H1 (cell line): ENCODE results near the gene LRRC15. TPM values are rescaled to one million over a fixed set of nuclear protein-coding genes. Genes with fewer than 3 reads are reported as not detected.

Experiments used
- CTCF ChIA-PET: fragments of 300-600 bp; sonication (Branson Sonifier 250); formaldehyde crosslinking; loops from one replicate; lab custom pipeline; 2021; ENCODE audit not compliant: partially characterized antibody; lab: Charles Lee
- POLR2A ChIA-PET: fragments of 300-600 bp; sonication (Branson Sonifier 250); formaldehyde crosslinking; loops from one replicate; lab custom pipeline; 2021; ENCODE audit warnings: inconsistent platforms; ENCODE audit not compliant: partially characterized antibody; lab: Charles Lee
- DNase-seq, 2 experiments: peaks; one replicate each; pipeline versions ENCODE4 v3.0.0 to v3.0.0-alpha.2; 2010 to 2022; ENCODE audit warnings: low spot score in 2 of 2, low read depth in 1 of 2, mixed read lengths in 1 of 2
- FAIRE-seq: peaks from 2 replicates; lab custom pipeline; 2011; peaks lifted over from hg19 to GRCh38; lab: Jason Lieb, UNC
- H2AFZ ChIP-seq: 2 replicates; pipeline ENCODE4 v1.8.1; 2012; ENCODE audit warnings: low read length, inconsistent platforms
- H2AK5ac ChIP-seq: 2 replicates; pipeline ENCODE4 v1.6.1; 2013; ENCODE audit warnings: low read depth, low read length
- H2BK120ac ChIP-seq: replicated peaks from 2 replicates; pipeline ENCODE3; 2013; ENCODE audit warnings: low read depth, low read length, inconsistent platforms
- H2BK12ac ChIP-seq: 2 replicates; pipeline ENCODE4 v1.6.1; 2013; ENCODE audit warnings: low read depth, low read length
- H2BK15ac ChIP-seq: 2 replicates; pipeline ENCODE4 v1.6.1; 2013; ENCODE audit warnings: low read length
- H2BK20ac ChIP-seq: 2 replicates; pipeline ENCODE4 v1.6.1; 2013; ENCODE audit warnings: low read length
- H2BK5ac ChIP-seq: 2 replicates; pipeline ENCODE4 v1.6.1; 2013; ENCODE audit warnings: low read depth, low read length
- H3K14ac ChIP-seq: 2 replicates; pipeline ENCODE4 v1.6.1; 2013; ENCODE audit warnings: inconsistent platforms; ENCODE audit not compliant: insufficient read length
- H3K18ac ChIP-seq: 2 replicates; pipeline ENCODE4 v1.6.1; 2013; ENCODE audit warnings: low read length; ENCODE audit errors: extremely low read depth
- H3K23ac ChIP-seq: 2 replicates; pipeline ENCODE4 v1.6.1; 2013; ENCODE audit warnings: inconsistent platforms; ENCODE audit not compliant: insufficient read length
- H3K23me2 ChIP-seq: 2 replicates; pipeline ENCODE4 v1.6.1; 2013; ENCODE audit warnings: low read depth, low read length
- H3K27ac ChIP-seq: 2 replicates; pipeline ENCODE4 v1.6.1; 2011; ENCODE audit warnings: low read depth, low read length, inconsistent platforms
- H3K27me3 ChIP-seq, 4 experiments: replicated peaks in 1 of 4; 1 replicate in 1 of 4; 2 replicates in 3 of 4; pipeline versions ENCODE4 v1.6.1 to v1.8.1; 2011 to 2013; ENCODE audit warnings: low read length in 3 of 4, mild to moderate bottlenecking in 3 of 4, inconsistent platforms in 2 of 4, mixed read lengths in 2 of 4, moderate library complexity in 1 of 4; ENCODE audit not compliant: control insufficient read depth in 3 of 4, insufficient read depth in 3 of 4; ENCODE audit errors: extremely low read depth in 1 of 4
- H3K36me3 ChIP-seq, 4 experiments: 2 replicates each; pipeline versions ENCODE4 v1.6.1 to v1.8.1; 2011 to 2013; ENCODE audit warnings: mild to moderate bottlenecking in 4 of 4, low read length in 3 of 4, moderate library complexity in 2 of 4, control low read depth in 1 of 4, inconsistent platforms in 1 of 4; ENCODE audit not compliant: insufficient read depth in 4 of 4, control insufficient read depth in 2 of 4
- H3K4ac ChIP-seq: replicated peaks from 2 replicates; pipeline ENCODE3; 2013; ENCODE audit warnings: low read length, low read depth, mixed read lengths, inconsistent platforms; ENCODE audit not compliant: insufficient read length
- H3K4me1 ChIP-seq, 4 experiments: replicated peaks in 1 of 4; 1 replicate in 1 of 4; 2 replicates in 3 of 4; pipeline versions ENCODE4 v1.6.1 to v1.8.1; 2011 to 2013; ENCODE audit warnings: low read length in 3 of 4, inconsistent platforms in 2 of 4, mixed read lengths in 1 of 4; ENCODE audit not compliant: insufficient read depth in 4 of 4, control insufficient read depth in 3 of 4
- H3K4me2 ChIP-seq, 2 experiments: 2 replicates each; pipeline versions ENCODE4 v1.6.1 to v1.8.1; 2011 to 2013; ENCODE audit warnings: low read depth in 2 of 2, low read length in 2 of 2, control low read depth in 1 of 2, inconsistent platforms in 1 of 2, mild to moderate bottlenecking in 1 of 2; ENCODE audit not compliant: insufficient read depth in 1 of 2
- H3K4me3 ChIP-seq, 4 experiments: fragments of 200-600, 300-600 bp in 1 of 4; sonication (generic), shearing (Covaris generic), sonication (Bioruptor Twin) in 1 of 4; 2 replicates each; pipeline versions ENCODE4 v1.5.1 to v1.8.1; 2011 to 2016; ENCODE audit warnings: low read length in 4 of 4, low read depth in 3 of 4, control low read depth in 2 of 4, inconsistent platforms in 2 of 4, mild to moderate bottlenecking in 2 of 4, mixed read lengths in 1 of 4, moderate library complexity in 1 of 4; ENCODE audit not compliant: insufficient read depth in 2 of 4; ENCODE audit errors: extremely low read depth in 1 of 4
- H3K56ac ChIP-seq: replicated peaks from 2 replicates; pipeline ENCODE3; 2013; ENCODE audit warnings: low read depth, mild to moderate bottlenecking, mixed read lengths, low read length, inconsistent platforms; ENCODE audit not compliant: insufficient read length
- H3K79me1 ChIP-seq: 2 replicates; pipeline ENCODE4 v1.6.1; 2013; ENCODE audit warnings: low read depth, low read length, control low read depth
- H3K79me2 ChIP-seq, 2 experiments: 2 replicates each; pipeline versions ENCODE4 v1.6.1 to v1.8.1; 2012 to 2013; ENCODE audit warnings: low read length in 2 of 2, mild to moderate bottlenecking in 2 of 2, inconsistent platforms in 1 of 2; ENCODE audit not compliant: insufficient read depth in 2 of 2, control insufficient read depth in 1 of 2
- H3K9ac ChIP-seq, 4 experiments: replicated peaks in 1 of 4; 1 replicate in 1 of 4; 2 replicates in 3 of 4; pipeline versions ENCODE4 v1.6.1 to v1.8.1; 2011 to 2013; ENCODE audit warnings: low read depth in 3 of 4, low read length in 3 of 4, control low read depth in 2 of 4, mild to moderate bottlenecking in 2 of 4, moderate library complexity in 2 of 4, inconsistent platforms in 1 of 4; ENCODE audit errors: extremely low read depth in 1 of 4
- H3K9me3 ChIP-seq, 2 experiments: 2 replicates each; pipeline versions ENCODE4 v1.6.1 to v1.8.1; 2012 to 2013; ENCODE audit warnings: mild to moderate bottlenecking in 2 of 2, moderate library complexity in 2 of 2, control low read depth in 1 of 2, inconsistent platforms in 1 of 2, low read depth in 1 of 2, low read length in 1 of 2, mixed read lengths in 1 of 2; ENCODE audit not compliant: insufficient read depth in 2 of 2
- H4K20me1 ChIP-seq, 2 experiments: replicated peaks in 1 of 2; 2 replicates each; pipeline versions ENCODE3 to v1.8.1; 2011 to 2013; ENCODE audit warnings: inconsistent platforms in 2 of 2, low read length in 2 of 2, mild to moderate bottlenecking in 1 of 2; ENCODE audit not compliant: insufficient read depth in 2 of 2, control insufficient read depth in 1 of 2
- H4K5ac ChIP-seq: 2 replicates; pipeline ENCODE4 v1.6.1; 2013; ENCODE audit warnings: low read length, low read depth, mixed read lengths, inconsistent platforms; ENCODE audit not compliant: insufficient read length
- H4K8ac ChIP-seq: 2 replicates; pipeline ENCODE4 v1.8.0; 2013; ENCODE audit warnings: mild to moderate bottlenecking, moderate library complexity, low read length, inconsistent platforms; ENCODE audit not compliant: insufficient read depth; ENCODE audit errors: extremely low read depth
- H4K91ac ChIP-seq: replicated peaks from 2 replicates; pipeline ENCODE3; 2013; ENCODE audit warnings: low read length, mixed read lengths, inconsistent platforms; ENCODE audit not compliant: insufficient read length
- CEBPB ChIP-seq: IDR thresholded peaks from 2 replicates; pipeline ENCODE4 v1.6.1; 2012; ENCODE audit warnings: low read depth, low read length
- EGR1 ChIP-seq: IDR thresholded peaks from 2 replicates; pipeline ENCODE4 v1.6.1; 2011; ENCODE audit warnings: low read depth, low read length, borderline replicate concordance
- JUN ChIP-seq: IDR thresholded peaks from 2 replicates; pipeline ENCODE4 v1.6.1; 2011; ENCODE audit warnings: low read depth, mild to moderate bottlenecking, improper control_type of control experiment, low read length
- RAD21 ChIP-seq, 2 experiments: IDR thresholded peaks in 1 of 2; conservative IDR thresholded peaks in 1 of 2; 2 replicates each; pipeline ENCODE4 v1.6.1; 2011; ENCODE audit warnings: low read depth in 2 of 2, low read length in 2 of 2, improper control_type of control experiment in 1 of 2, inconsistent platforms in 1 of 2, mild to moderate bottlenecking in 1 of 2, moderate library complexity in 1 of 2
- SUZ12 ChIP-seq: fragments of 200-600 bp; sonication (generic); IDR thresholded peaks from 2 replicates; pipeline ENCODE4 v1.6.1; 2012; ENCODE audit warnings: mild to moderate bottlenecking, inconsistent platforms, low read length, moderate library complexity, mixed read lengths
- TAF1 ChIP-seq: IDR thresholded peaks from 2 replicates; pipeline ENCODE4 v1.6.1; 2011; ENCODE audit warnings: mild to moderate bottlenecking, low read depth, low read length
- WGBS, 2 experiments: shearing (Covaris generic) in 1 of 2; methylation state at CpG; one replicate each; pipeline versions ENCODE4 v1.1.6 to v1.1.7; 2013 to 2015; ENCODE audit warnings: low lambda C conversion rate in 2 of 2, mixed read lengths in 2 of 2, inconsistent platforms in 1 of 2, low coverage in 1 of 2, missing lambda C conversion rate in 1 of 2; ENCODE audit not compliant: insufficient replicate concordance in 2 of 2, insufficient coverage in 1 of 2, insufficient read length in 1 of 2; ENCODE audit errors: extremely low coverage in 1 of 2, missing lambda C conversion rate in 1 of 2; 5-methylcytosine and 5-hydroxymethylcytosine counted together
- polyA plus RNA-seq, 7 experiments: library from polyadenylated mRNA; depleted of rRNA in 3 of 7; stranded (reverse) in 5 of 7; unstranded in 2 of 7; fragments of >200 nt in 5 of 7; fragments of 200-250 nt in 2 of 7; gene quantifications; 1 replicate in 5 of 7; 2 replicates in 1 of 7; 4 replicates in 1 of 7; pipeline versions ENCODE4 v1.2.1 to v1.2.3, GENCODE V29; 2011 to 2013; ENCODE audit warnings: missing spikeins in 2 of 7, mixed read lengths in 2 of 7
- total RNA-seq: library from RNA; stranded (reverse); fragmentation: NEBNext Ultra II Directional; extraction: Animal tissue kit (Norgen Biotek cat#: 25700); gene quantifications from 2 replicates; pipeline ENCODE4 v1.2.1, GENCODE V29; 2021
- TF ChIP-seq, protein P1 (sequence below): IDR thresholded peaks from 2 replicates; pipeline ENCODE4 v1.6.1; 2012; ENCODE audit warnings: low read length, inconsistent platforms
- TF ChIP-seq, protein P2 (sequence below): IDR thresholded peaks from 2 replicates; pipeline ENCODE4 v1.6.1; 2012; ENCODE audit warnings: inconsistent platforms

Gene LRRC15
- total and polyA plus RNA-seq, 2 of the 8 experiments (the other 6 are each of a cell fraction or from before 2014, with no cell fraction given), result 0.15 to 0.37 TPM

DNA sequence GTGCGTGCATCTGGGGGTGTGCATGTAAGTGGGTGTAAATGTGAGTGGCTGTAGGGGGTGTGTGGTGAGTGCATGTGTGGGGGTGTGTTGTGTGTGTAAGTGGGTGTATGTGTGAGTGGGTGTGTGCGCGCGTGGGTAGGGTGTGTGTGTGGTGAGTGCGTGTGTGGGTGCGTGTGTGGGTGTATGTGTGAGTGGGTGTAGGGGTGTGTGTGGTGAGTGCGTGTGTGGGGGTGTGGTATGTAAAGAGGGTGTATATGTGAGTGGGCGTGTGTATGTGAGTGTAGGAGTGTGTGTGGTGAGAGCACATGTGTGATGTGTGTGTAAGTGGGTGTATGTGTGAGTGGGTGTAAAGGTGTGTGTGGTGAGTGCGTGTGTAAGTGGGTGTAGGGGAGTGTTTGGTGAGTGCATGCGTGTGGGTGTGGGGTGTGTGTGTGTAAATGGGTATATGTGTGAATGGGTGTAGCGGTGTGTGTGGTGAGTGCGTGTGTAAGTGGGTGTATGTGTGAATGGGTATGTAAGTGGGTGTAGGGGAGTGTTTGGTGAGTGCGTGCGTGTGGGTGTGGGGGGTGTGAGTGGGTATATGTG is 17.5 kb downstream of the LRRC15 start:
- ChIA-PET POLR2A (no interaction called here), CTCF (interaction anchor here (1.1 to 3.7 kb wide), 4 partner anchors 12 to 54 kb away, joined by 3 to 36 read pairs (median 12); no protein-coding TSS in a partner anchor)
- TF ChIP-seq, protein P1, sequence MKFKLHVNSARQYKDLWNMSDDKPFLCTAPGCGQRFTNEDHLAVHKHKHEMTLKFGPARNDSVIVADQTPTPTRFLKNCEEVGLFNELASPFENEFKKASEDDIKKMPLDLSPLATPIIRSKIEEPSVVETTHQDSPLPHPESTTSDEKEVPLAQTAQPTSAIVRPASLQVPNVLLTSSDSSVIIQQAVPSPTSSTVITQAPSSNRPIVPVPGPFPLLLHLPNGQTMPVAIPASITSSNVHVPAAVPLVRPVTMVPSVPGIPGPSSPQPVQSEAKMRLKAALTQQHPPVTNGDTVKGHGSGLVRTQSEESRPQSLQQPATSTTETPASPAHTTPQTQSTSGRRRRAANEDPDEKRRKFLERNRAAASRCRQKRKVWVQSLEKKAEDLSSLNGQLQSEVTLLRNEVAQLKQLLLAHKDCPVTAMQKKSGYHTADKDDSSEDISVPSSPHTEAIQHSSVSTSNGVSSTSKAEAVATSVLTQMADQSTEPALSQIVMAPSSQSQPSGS, result no peak
- no peak for TF ChIP-seq TAF1
- no peak for TF ChIP-seq SUZ12
- no peak for TF ChIP-seq JUN
- no peak for TF ChIP-seq EGR1
- TF ChIP-seq, protein P2, sequence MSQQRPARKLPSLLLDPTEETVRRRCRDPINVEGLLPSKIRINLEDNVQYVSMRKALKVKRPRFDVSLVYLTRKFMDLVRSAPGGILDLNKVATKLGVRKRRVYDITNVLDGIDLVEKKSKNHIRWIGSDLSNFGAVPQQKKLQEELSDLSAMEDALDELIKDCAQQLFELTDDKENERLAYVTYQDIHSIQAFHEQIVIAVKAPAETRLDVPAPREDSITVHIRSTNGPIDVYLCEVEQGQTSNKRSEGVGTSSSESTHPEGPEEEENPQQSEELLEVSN, result no peak
- TF ChIP-seq RAD21 (IDR thresholded peaks at IDR 0.05 in 1 of 2, conservative IDR thresholded peaks at IDR 0.05 in 1 of 2; ENCODE audit: low read depth in 2 of 2, low read length in 2 of 2), result no peak
- TF ChIP-seq CEBPB, result no peak
- 90 to 100% methylated on average over 10 to 14 of the region's 14 CpGs for WGBS, 2 experiments
- Histone ChIP-seq H3K9ac (no peak overlapping the region), H4K8ac (peak overlapping the region; percentile 22; the same call in 1 of the 2 replicates), H2AFZ (no peak overlapping the region), H3K79me2 (no peaks in the 10 kb centered on the region), H3K18ac (no peak overlapping the region), H3K36me3 (no peaks in the 10 kb centered on the region), H4K20me1 (peaks cover 0 to 5% of the 10 kb centered on the region in 2 experiments), H3K4ac (no peak overlapping the region), H3K4me1 (peaks cover 0 to 3% (median 0%) of the 10 kb centered on the region in 4 experiments; a peak in 1 of 7 replicates), H2BK120ac (no peak overlapping the region), H4K91ac (peak overlapping the region; percentile 95), H4K5ac (no peak overlapping the region), H3K23me2 (peaks cover 10% of the 10 kb centered on the region; the same call in 1 of the 2 replicates), H2BK20ac (0 out of 2 replicates have a peak overlapping the region, but pooled peaks have one; percentile 48), H2BK15ac (peak overlapping the region; percentile 72), H2BK5ac (peak overlapping the region; percentile 76; the same call in 1 of the 2 replicates), H2BK12ac (peak overlapping the region; percentile 90; the same call in 1 of the 2 replicates), H2AK5ac (peak overlapping the region; percentile 87), H3K4me3 (no peak overlapping the region), H3K27ac (no peak overlapping the region), H3K14ac (no peak overlapping the region), H3K4me2 (no peak overlapping the region), H3K27me3 (no peaks in the 10 kb centered on the region; a peak in 1 of 7 replicates), H3K23ac (no peak overlapping the region), H3K56ac (peak overlapping the region; percentile 94), H3K79me1 (no peaks in the 10 kb centered on the region), H3K9me3 (no peaks in the 10 kb centered on the region)
- FAIRE-seq (peak; percentile 13), DNase-seq (no peak)
